ENCODE results near the gene PLAGL1. TPM values are rescaled to one million over a fixed set of nuclear protein-coding genes. Genes with fewer than 3 reads are reported as not detected.

The PLAGL1 gene
- total and polyA plus RNA-seq, 2 of the 13 experiments (the other 11 are each of a cell fraction or from before 2014, with no cell fraction given), result 0.60 to 2.3 TPM

GRCh38 chr6:143963158-143963919, 44.7 kb downstream of the PLAGL1 start:
- TF ChIP-seq THAP7 (CRISPR knock-in tag; IDR thresholded peaks at IDR 0.05), result no peak
- no peak for TF ChIP-seq MED13 (CRISPR knock-in tag; IDR thresholded peaks at IDR 0.05)
- no peak for TF ChIP-seq TBL1XR1 (IDR thresholded peaks at IDR 0.05; ENCODE audit: borderline replicate concordance, low read length, partially characterized antibody)
- no peak for TF ChIP-seq ZNF160 (CRISPR knock-in tag; IDR thresholded peaks at IDR 0.05)
- TF ChIP-seq MAFF (IDR thresholded peaks at IDR 0.05; ENCODE audit: low read depth, low read length), result no peak
- TF ChIP-seq ZNF550 (CRISPR knock-in tag; IDR thresholded peaks at IDR 0.05; ENCODE audit: borderline replicate concordance), result no peak
- TF ChIP-seq RELA (CRISPR knock-in tag; IDR thresholded peaks at IDR 0.05), result no peak
- TF ChIP-seq ZNF563 (CRISPR knock-in tag; IDR thresholded peaks at IDR 0.05), result no peak
- TF ChIP-seq ZSCAN30 (CRISPR knock-in tag; IDR thresholded peaks at IDR 0.05), result no peak
- no peak for TF ChIP-seq HMG20B (CRISPR knock-in tag; conservative IDR thresholded peaks at IDR 0.05)
- H3K9me3 ChIP-seq (ENCODE audit: low read length), result no peaks in the 10 kb centered on the region
- no peaks in the 10 kb centered on the region for H3K27me3 ChIP-seq (ENCODE audit: control insufficient read depth in 1 of 2, insufficient read depth in 2 of 2, low read length in 2 of 2)
- H3K79me2 ChIP-seq (ENCODE audit: insufficient read depth, low read length), result no peaks in the 10 kb centered on the region
- no peak overlapping the region for H2AFZ ChIP-seq (ENCODE audit: low read length)
- FAIRE-seq, result no peak
- H3K4me2 ChIP-seq (ENCODE audit: low read depth, low read length), result no peak overlapping the region
- no peaks in the 10 kb centered on the region for H3K36me3 ChIP-seq (replicated peaks in 1 of 2; ENCODE audit: control insufficient read depth in 1 of 2, insufficient read depth in 2 of 2, low read length in 2 of 2)
- no peak overlapping the region for H3K4me3 ChIP-seq (replicated peaks in 1 of 3; ENCODE audit: insufficient read depth in 1 of 3, low read depth in 2 of 3, low read length in 3 of 3)
- peaks cover 5% of the 10 kb centered on the region; the same call in 1 of the 2 replicates for H3K4me1 ChIP-seq (ENCODE audit: insufficient read depth, low read length)
- in situ Hi-C loops (cut with HindIII; ENCODE audit: extremely low pct_ligation_motif_present, low pct_unique_long_range_greater_than_20kb) (no loop called here), intact Hi-C loops (cut with micrococcal nuclease; ENCODE audit: unreplicated experiment) (no loop called here)
- CTCF ChIA-PET (ENCODE audit: low intra/inter-chr PET ratio, low total read pairs), result no interaction called here
- POLR2A ChIA-PET, result interaction anchor here (1.2 kb wide), 1 partner anchor 121 kb away, joined by 3 read pairs; the partner anchor contains the start of gene LTV1
- no peak overlapping the region for H3K9ac ChIP-seq (ENCODE audit: insufficient read depth, low read depth, low read length)
- no peak overlapping the region for H3K27ac ChIP-seq (ENCODE audit: extremely low read length, insufficient read depth, low read length)
- no TSS peak for BruUV-seq (replicated peaks)
- no peak for DNase-seq (ENCODE audit: low spot score)
- WGBS (ENCODE audit: low lambda C conversion rate), result 76% methylated on average over 7 of the region's 7 CpGs
- H4K20me1 ChIP-seq (ENCODE audit: insufficient read depth, low read length), result no peaks in the 10 kb centered on the region
- no peak for ATAC-seq
